ENCODE results near the gene USP33.
"Not testable (repeated sequence)": the region's sequence is repeated elsewhere in the genome, so short reads cannot be mapped to it uniquely, and the experiment has no call there.

The USP33 gene

DNA sequence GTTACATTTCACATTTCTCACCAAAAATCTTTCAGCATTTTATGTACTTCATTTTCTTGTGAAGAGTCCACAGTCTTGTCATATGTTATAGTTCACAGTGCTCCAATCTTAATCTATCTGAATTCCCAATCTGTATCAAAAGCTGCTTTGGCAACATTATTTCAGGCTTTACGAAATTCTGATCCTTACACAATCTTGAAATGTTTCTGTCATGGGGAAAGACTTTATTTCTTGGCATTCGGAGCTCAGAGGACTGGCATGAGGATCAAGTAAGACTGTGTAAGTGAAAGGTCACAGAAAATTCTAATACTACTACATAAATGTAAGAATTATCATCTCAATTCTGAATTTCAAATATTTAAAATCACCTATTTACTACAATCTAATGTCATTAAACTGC, 2.0 kb downstream of the USP33 start:
- H3K4me3 ChIP-seq (ENCODE audit: low read depth, low read length) = no peak overlapping the region; the same call in 1 of the 2 replicates
- ChIA-PET CTCF (no interaction called here), POLR2A (no interaction called here)
- no peak for TF ChIP-seq CTCF (IDR thresholded peaks at IDR 0.05; ENCODE audit: insufficient read depth, low read length, missing control alignments)
- no peak for DNase-seq (ENCODE audit: low read depth, low spot score)

DNA sequence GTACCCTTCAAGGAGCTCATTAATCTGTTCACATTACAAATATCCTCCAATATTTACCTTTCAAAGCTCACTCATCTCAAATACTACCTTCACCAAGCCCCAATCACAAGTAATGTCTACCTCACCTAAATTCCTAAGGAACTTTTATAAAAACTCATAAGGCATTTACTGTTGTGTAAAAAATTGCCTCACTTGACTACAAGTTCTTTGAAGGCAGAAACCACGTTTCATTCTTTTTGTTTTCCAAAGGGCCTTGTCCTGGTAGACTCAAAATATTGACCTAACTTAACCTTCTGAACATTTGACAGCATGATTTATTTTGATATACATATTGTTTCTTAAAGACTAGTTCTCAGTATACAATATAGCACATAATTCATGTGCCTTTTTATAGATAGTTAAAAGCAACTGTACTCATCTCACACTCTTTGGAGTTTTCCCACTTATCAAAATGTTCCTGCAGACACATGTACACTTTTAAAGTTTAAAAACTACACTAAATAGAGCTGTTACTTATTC, 2.5 kb downstream of the USP33 start:
- CTCF ChIA-PET = no interaction called here
- TF ChIP-seq CTCF (IDR thresholded peaks at IDR 0.05; ENCODE audit: insufficient read depth, low read length, missing control alignments) = no peak
- no peak overlapping the region for H3K4me3 ChIP-seq (ENCODE audit: low read depth, low read length)
- POLR2A ChIA-PET = no interaction called here
- no peak for DNase-seq (ENCODE audit: low read depth, low spot score)

DNA sequence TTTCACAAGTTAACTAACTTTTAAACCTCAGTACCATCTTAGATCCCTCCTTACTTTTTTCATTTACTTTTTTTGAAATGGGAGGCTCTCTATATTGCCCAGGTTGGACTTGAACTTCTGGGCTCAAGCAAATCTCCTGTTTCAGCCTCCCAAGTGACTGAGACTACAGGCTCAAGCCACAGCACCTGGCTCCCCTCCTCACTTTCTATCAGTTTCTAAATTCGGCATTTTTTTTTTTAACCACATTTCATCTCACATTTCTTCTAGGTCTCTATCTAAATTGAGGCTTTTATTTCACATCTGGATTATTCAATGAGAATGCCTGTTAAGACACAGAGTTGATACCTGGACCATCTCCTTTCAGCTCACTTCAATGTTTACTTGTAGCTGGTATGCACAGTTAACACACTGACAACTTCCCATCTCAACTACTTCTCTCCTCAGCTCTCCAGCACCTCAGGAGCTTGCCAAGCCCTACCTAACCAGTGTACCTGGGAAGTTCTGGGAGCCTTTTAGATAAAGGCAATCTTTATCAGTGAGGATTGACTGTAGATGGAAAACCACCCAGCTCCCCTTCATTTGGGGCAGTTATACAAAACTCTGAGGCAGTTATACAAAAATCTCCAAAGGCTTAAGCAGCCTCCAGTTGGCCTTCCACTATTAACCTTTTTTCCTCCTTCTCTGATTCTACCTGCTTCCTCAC, 3.4 kb downstream of the USP33 start:
- ChIA-PET POLR2A (no interaction called here), CTCF (no interaction called here)
- DNase-seq (ENCODE audit: low read depth, low spot score) = no peak
- no peak for TF ChIP-seq CTCF (IDR thresholded peaks at IDR 0.05; ENCODE audit: insufficient read depth, low read length, missing control alignments)
- no peak overlapping the region for H3K4me3 ChIP-seq (ENCODE audit: low read depth, low read length)

- CTCF ChIA-PET = interaction anchor here (0.5 kb wide), 1 partner anchor 233 kb away, joined by 4 read pairs; no protein-coding TSS in a partner anchor
- DNase-seq (ENCODE audit: low read depth, low spot score); POLR2A ChIA-PET; H3K4me3 ChIP-seq (ENCODE audit: low read depth, low read length): not testable (repeated sequence)
Measured at GRCh38 chr1:77749489-77749888, 10.2 kb downstream of the USP33 start.

- no peak for TF ChIP-seq CTCF (IDR thresholded peaks at IDR 0.05; ENCODE audit: insufficient read depth, low read length, missing control alignments)
Measured at GRCh38 chr1:77744576-77744975, 15.1 kb downstream of the USP33 start.

GRCh38 chr1:77742011-77742555, 17.6 kb downstream of the USP33 start:
- TF ChIP-seq CTCF (IDR thresholded peaks at IDR 0.05; ENCODE audit: insufficient read depth, low read length, missing control alignments) = no peak

More at GRCh38 chr1:77744576-77744975, 15.1 kb downstream of the USP33 start:
- DNase-seq (ENCODE audit: low read depth, low spot score) = no peak
- CTCF ChIA-PET = no interaction called here
- no peak overlapping the region for H3K4me3 ChIP-seq (ENCODE audit: low read depth, low read length)
- POLR2A ChIA-PET = no interaction called here

More at GRCh38 chr1:77742011-77742555, 17.6 kb downstream of the USP33 start:
- CTCF ChIA-PET = interaction anchor here (1.6 kb wide), 1 partner anchor 9 kb away, joined by 3 read pairs; no protein-coding TSS in a partner anchor
- H3K4me3 ChIP-seq (ENCODE audit: low read depth, low read length) = no peak overlapping the region
- no peak for DNase-seq (ENCODE audit: low read depth, low spot score)
- POLR2A ChIA-PET = no interaction called here

Data from AG04449 (cell line).